ENCODE data around the gene COLEC12.

Gene COLEC12

DNA sequence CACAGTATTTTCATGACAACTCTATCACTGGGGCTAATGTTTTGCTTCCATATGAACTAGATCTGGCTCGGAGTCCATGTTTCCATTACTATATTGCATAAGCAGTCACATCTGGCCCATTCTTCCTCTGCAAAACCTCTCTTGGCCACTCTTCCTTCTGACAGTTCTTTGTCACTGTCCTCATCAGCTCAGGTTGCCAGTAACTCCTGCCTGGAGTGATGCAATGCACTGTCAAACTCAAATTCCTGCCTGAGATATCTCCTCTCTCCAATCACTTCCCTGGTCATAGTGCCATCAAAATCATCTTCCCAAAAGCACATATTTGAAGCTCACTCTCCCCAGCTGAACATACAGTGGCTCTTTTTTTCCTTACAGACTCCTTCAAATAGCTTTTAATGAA, 66.1 kb downstream of the COLEC12 start:
- DNase-seq: no peak

DNA sequence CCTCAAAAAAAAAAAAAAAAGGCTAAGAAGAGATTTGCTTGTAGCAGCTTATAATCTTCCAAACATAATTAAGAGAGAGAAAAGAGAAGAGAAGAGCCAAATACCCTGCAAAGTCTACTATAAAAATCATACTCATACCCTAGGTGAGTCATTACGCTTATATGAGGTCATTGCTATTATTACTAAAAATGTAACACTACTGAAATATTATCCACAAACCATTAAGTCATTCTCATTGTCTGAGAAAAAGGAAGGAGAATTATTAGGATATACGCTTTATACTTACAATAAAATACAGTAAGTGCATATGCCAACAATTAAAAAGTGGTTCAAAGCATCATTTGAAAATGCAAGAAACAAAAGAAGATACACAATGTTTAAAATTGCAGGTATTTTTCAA, 66.5 kb downstream of the COLEC12 start:
- no peak for DNase-seq

DNA sequence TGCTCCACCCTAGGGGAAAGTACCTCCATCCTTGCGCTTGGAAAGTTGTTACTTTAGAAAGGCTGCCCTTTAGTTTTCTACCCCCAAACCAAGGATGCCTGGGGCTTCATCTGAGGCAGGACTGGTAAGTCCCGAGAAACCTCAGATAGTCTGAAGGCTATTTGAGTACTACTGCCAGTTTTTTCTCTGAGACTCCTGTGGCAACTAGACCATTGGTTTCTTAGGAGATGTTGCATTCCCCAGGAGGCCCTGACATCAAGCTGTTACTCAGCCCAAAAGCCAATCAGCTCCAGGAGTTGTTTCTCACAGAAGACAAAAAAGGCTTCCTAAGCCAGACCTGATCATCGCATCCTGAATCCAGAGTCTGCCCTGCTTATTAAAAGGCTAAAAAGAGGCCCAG, 67.2 kb downstream of the COLEC12 start:
- no peak for DNase-seq

DNA sequence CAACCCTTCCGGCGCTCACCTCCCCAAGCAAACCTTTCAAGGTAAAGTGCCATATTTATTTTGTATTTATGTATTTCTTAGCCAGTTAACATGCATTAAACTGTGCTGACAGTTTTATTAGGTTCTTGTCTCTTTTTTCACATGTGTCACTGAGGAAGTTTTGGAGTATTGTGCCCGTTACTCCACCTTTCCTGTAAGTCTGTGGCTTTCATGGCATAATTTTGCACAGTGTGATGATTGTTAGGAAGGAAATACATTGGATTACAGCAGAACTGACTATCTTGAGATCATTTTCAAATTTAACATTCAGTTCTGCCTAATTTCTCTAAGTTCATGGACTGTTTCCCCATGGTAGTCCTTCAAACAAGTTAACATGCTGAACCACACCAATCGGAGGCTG, 67.7 kb downstream of the COLEC12 start:
- DNase-seq: no peak

DNA sequence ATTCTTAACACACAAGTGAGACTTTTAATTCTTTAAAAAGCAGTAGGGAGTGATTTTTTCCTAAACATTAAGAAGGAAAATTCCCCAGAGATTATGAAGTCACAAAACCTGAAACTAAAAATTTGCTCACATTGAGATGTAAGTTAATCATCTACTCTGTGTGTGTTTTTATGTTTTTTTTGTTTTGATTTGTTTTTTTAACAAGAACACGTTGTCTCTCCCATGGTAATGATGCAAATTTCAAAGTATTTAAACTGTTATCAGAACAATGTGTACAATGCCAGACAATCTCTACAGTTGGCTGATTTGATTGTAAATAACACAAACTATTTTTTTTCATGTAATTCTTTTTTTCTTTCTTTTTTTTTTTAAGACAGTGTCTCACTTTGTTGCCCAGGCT, 71.5 kb downstream of the COLEC12 start:
- no peak for DNase-seq

DNA sequence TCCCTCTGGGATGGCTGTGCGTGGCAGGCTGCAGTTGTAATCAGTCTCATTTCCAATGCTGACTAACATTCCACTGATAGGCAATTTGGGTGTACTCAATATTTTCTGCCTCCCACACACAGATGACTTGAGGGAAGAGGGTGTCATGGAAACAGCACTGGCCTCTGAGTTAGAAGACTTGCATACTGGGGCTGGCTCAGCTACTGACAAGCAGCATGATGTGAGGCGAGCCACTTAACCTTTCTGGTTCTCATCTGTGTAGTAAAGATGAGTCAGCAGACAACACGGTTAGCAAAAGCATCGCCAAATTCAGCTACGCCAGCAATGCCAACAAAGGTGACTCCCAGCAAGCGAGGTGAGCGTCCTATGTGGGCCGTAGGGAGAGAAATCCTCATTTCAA, 73.5 kb downstream of the COLEC12 start:
- DNase-seq: no peak

DNA sequence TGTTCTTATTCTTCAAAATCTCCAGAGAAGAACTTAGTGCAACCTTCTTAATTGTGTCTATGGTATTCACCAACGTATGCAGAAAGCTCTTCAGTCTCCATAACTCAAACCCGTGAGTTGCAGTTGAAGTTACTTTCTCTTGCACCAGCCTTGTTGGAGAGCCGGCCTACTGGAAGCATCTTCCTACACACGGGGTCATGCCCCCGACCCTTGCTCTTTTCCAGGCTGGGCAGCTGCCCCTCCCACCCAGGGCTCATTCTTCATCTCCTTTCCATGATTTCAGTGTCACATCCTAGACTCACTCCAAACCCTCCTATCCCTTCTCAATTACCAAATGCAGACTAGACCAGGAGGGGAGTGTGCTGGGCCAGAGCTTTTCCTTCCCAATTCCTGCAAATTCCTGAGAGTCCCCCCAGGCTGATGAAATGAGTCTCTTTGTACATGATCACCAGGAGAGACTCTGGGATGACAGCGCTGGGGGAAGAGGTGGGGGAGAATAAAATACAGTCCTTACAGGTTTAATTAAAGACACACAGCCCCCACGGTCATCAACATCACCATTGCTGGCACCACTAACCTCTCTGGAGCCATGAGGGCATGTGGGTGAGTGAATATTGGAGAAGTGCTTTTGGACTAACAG, 75.3 kb downstream of the COLEC12 start:
- DNase-seq: no peak

DNA sequence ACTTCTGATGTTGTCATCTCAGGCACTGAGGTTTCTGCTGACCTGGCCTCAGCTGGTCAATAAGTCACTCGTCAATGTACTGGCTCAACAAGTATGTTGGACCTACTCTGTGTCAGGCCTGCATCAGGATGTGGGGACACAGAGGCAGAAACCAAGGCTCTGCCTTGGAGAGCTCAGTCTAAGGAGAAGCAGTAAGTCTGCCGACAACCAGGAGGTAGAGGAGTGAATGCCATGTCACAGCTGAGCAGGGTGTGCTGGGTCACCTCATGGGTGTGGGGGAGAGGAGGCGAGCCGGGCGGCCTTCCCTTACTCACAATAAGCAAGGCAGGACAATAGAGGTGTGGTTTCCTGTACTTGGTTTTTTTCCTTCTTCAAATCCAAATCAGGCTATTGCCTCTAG, 75.8 kb downstream of the COLEC12 start:
- no peak for DNase-seq

DNA sequence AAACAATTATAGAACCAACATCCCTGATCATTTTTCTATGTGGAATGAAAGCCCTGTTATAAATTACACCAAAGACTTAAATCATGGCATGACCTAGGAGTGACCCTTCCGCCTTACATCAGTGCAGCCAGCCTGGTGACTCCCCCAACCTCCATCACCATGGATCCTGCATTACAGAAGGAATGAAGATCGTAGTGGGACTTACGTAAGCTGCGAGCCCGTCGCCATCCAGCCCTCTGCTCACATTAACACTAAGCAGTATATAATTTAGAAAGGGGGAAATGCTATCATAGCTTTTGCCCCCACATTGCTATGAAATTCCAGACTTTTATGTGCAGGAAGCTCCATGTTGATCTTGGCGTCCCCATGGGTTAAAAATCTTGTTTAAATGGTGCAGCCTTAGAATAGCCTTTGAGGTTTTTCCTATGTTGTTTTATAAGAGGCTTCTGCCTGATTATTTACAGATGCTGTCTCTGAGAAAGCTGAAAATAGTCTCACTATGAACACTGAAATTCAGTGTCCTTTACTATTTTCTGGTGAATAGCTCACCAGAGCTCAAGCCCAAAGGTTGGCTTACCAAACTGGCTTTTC, 76.3 kb downstream of the COLEC12 start:
- DNase-seq: no peak

DNA sequence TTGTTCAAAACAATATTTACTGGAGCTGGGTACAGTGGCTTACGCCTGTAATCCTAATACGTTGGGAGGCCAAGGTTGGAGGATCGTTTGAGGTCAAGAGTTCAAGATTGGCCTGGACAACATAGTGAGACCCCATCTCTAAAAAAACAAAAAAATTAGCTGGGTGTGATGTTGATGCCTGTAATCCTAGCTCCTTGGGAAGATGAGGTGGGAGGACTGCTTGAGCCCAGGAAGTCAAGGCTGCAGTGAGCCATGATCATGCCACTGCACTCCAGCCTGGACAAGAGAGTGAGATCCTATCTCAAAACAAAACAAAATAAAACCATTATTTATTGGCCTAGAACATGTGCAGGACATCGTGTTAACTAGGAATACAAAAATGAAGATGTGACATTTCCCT, 77.5 kb downstream of the COLEC12 start:
- DNase-seq: no peak

DNA sequence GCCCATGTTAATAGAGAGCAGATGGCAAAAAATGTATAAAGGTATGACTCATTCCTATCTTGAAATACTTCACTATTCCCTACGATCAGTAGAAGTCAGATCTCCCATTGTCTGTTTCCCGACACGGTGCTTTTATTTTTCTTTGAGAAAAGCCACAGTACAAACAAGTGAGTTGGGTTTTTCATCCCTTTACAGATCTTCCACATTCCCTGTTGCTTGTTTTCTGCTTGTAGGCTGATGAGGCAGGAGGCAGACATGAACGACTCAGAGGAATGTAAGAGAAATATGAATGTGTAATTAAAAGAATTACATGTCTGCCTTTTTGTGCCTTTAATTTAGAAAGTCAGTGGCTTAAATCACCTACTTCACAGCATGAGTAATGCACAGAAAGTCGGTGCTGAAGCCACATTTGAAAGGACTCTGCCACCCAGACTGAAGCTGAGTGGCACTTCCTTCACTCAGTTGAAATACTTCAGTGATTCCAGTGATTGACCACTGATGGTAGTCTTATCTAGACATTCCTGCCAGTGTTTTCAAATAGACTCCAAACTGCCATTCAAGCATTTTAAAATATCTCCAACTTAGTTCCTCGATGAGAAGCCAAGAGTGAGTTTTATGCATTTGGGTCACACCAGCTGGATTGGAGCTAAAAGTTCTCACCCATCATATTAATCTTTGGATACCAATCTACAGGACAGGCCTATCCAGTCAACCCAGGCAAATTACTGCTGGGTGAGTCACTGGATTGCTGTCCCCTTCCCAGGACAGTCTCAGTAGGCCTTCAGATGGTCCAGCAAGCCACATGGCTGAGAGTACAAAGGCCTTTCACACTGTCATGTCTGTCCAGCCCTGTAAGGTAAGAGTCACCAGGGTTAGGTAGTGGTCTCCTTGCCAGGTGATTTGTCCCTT, 79.0 kb downstream of the COLEC12 start:
- DNase-seq: no peak

DNA sequence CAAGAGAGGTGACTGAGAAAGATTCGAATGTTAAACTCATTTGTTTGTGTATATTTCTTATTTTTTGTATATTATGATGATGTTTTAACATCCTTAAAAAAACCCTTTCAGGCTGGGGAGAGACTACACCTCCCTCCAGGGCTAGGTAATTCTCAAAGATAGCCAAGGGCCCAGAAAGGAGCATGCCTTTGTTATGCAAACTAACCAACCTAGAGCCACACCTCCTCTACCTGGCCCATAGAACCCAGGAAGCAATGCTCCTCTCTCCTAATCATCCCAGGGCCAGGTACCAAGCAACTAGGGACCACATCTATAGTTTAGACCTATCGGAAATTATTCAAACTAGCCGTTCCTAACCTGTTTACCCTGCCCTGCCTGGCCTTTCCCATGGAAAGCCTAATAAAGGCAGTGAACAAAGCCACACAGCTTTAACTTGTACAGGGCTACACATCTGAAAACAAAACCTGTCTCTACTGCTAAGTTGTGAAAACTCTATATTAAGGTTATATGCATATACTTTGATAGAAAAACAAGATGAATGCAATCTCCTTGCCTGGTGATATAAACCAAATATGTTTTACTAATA, 79.7 kb downstream of the COLEC12 start:
- no peak for DNase-seq

DNA sequence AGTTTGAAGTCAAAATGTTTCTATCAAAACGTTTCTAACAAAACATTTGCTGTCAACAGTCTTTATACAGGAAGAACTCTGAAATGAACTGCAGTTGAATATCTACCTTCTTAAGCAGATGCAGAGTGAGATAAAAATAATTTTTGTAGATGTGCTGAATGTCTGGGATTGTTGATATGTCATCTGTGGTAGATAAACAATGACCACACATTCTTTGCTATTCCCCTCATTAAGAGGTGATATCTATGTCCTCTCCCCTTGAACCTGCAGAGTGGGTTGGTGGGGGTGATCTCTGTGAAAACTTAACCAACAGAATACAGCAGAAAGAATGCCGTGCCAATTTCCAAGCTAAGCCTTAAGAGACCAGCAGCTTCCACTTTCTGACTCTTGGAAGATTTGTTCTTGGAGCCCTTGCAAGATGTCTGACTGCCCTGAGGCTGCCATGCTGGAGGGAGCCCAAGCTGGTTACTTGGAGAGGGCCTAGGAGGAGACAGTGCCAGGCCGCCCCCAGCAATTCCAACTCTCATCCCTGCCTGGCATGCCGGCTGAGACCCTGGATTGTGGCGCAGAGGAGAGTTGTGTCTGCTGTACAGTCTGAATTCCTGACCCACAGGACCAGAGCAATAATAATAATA, 80.8 kb downstream of the COLEC12 start:
- no peak for DNase-seq

DNA sequence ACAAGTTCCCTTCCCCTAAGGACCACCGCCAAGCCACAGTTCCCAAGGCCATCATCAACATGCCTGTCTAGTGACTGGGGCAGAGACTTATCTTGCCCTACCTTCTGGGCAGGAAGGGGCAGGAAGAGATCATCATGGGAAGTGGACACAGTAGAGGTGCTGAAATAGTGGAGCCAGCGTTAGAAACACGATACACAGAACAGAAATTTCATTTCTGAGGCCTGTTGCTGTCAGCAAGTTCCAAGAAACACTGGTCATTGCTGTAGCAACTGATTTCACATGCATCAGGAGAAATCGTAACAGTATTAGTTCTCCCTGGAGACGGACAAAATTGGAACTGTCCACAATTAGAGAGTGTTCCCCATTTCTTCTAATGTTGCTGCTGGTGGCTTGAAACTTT, 83.0 kb downstream of the COLEC12 start:
- no peak for DNase-seq

DNA sequence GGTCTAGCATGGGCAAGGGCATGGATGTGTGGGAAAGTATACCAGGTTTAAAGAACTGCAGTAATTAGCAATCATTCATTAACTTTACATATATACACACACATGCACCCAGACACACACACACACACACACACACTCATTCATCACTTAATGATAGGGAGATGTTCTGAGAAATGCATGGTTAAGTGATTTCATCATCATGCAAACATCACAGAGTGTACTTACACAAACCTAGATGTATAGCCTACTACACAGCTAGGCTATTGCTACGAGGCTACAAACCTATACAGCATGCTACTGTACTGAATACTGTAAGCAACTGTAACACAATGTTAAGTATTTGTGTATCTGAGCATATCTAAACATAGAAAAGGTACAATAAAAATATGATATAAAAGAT, 83.6 kb downstream of the COLEC12 start:
- no peak for DNase-seq

DNA sequence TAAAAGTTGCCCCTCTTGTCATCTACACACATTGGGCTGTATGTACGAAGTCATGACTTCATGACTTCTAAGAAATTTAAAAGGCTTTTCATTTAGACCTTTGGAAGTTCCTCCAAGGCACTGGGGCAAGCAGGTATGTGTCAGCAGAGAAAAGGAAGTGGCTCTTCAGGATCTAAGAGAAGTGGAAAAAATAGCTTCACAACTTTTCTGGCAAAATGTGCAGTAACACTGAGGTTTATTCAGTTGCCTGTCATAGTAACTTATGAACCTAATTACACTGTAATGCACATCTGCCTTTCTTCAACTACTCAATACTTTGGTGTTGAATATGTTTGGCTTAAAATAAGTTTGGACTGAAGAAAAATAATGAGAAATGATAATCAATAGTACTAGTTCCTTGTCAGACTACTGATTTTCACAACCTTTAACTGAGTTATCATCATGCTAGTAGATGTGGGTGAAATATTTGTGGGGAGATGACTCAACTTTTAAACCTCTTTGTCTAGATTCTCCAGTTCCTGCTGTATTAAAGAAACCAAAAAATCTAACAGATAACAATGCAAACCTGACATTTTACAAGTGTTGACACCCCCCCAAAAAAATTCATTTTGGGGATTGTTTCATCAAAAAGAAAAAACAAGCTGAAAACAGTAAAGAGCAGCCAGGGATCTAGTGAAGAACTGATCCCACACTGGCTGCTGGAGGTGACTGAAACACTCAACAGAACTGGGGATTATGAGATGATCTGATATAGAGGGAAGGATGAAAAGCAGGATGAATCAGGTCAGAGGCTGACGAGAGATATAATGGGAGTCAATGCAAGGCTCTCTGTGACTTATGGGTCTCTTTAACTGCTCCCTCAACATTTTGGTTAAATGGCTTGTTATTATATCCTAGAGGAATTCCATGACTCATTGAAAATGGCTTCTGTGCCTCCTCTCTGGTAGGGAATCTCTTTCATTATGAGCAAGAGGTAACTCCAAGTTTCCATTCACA, 84.6 kb downstream of the COLEC12 start:
- no peak for DNase-seq

DNA sequence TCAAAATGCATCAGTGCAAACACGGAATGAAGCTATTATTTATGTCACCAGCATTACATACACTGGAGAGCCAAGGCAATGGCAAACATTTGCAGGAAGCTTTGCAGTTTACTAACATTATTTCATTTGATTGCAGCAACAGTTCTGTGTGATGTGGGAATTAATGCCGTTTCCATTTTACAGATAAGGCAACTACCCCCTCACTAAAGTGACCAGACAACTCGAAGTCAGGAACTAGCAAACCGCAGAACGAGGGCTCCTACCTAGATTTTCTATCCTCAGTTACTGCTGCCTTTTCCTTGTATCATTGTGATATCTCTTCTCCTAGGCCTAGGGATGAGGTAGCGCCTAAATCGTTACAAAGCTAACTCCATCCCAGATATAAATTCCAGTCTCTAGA, 85.5 kb downstream of the COLEC12 start:
- no peak for DNase-seq

DNA sequence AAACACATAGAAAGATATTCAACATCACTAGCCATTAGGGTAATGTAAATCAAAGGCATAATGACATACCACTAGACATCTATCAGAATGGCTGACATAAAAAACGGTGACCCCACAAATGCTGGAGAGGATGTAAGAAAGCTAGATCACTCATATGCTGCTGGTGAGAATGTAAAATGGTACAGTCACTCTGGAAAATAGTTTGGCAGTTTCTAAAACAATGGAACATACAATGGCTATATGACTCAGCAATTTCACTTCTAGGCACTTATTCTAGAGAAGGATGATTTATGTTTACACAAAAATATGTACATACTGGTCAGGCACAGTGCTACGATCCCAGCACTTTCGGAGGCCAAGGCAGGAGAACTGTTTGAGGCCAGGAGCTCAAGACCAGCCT, 87.3 kb downstream of the COLEC12 start:
- DNase-seq: no peak

DNA sequence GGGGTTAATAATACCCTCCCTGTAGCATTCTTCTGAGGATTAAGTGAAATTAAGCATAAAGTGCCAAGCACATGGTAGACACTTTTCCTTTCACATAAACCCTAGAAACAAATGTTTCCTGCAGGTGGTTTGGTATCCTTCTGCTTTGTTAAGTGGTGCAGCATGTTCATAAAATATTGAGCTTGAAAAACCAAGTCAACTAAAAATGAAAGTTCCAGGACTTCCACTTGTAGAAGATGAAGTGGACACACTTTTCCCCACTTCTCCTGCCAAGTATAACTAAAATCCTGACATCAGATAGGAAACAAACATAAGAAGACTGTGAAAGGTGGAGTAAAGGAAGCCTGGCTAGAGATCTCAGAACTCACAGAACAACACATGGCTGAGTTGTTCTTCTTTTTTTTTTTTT, 90.5 kb downstream of the COLEC12 start:
- no peak for DNase-seq

DNA sequence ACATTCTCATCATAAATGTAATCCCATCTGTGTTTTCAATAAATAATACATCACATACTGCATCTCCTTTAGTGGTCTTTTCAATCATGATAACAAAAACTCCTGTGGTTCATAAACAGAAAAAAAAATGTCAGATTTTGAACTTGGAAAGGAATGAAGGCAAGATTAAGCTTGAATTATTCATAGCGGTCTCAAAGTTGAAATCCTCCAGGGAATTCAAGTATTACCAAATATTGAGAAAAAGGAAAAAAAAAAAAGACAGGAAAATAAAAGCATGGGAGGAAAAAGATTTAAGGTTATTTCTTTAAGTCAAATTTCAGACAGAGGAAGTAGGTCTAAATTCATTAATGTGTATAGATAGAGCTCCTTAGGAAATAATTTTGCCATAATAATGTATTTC, 92.1 kb downstream of the COLEC12 start:
- DNase-seq: no peak

DNA sequence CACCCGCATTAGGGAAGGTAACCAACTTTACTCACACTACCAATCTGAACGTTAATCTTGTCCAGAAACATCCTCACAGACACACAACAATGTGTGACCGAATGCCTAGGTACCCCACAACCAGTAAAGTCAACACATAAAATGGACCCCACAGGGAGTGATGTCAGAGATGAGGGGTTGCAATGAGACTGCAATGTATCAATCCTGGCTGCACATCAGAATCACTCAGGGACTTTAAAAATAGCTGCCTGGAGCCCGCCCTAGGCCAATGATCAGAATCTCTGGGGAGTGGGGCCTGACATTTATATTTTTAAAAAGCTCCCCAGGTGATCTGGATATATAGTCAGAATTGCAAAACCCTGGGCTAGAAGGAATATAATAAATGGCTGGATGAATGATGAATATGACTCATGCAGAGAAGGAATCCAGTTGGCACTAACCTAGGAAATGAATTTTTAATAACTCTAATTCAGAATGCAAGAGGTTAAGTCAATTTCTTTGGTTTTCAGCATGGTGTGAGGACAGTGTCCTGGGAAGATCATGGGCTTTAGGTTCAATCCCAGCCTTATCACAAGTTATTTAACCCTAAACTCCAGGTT, 92.8 kb downstream of the COLEC12 start:
- DNase-seq: no peak

DNA sequence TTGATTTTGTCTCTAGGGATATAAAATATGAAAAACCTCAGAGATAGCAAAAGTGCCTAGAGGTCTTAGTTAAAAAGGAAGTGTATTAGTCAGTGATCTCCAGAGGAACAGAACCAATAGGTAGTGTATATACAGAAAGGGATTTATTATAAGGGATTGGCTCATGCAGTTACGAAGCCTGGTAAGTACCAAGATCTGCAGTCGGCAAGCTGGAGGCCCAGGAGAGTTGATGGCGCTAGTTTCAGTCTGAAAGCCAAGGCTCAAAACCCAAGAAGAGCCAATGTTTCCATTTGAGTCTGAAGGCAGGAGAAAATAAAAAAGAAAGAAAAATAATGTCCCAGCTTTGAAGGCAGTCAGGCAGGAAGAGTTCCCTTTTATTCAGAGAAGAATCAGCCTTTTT, 93.3 kb downstream of the COLEC12 start:
- no peak for DNase-seq

Measured in CD4-positive, alpha-beta T cell treated with Interleukin-10 for 1 hour (primary cell).